ENCODE measurements around the gene REXO2.

DNA sequence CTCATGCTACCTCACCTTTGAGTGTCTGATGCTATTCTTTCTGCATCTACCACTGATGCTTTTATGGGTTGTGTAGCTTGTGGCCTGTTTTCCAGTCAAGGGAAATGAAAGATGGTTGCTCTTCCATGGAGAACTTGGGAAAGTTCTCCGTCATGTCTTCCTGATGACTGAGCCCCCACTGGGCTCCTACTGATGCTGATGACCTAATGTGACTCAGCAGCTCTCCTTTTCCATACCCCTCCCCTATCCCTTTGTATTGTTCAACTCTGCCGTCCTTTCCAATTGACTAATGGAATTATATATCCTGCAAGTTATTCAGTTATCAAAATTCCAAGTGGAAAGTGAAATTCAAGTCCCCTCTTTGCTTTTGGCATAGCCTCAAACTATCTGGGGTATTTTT lies 44.7 kb downstream of the REXO2 start:
- no peak for TF ChIP-seq POLR2AphosphoS5 (IDR thresholded peaks at IDR 0.05)
- TF ChIP-seq, protein P1, sequence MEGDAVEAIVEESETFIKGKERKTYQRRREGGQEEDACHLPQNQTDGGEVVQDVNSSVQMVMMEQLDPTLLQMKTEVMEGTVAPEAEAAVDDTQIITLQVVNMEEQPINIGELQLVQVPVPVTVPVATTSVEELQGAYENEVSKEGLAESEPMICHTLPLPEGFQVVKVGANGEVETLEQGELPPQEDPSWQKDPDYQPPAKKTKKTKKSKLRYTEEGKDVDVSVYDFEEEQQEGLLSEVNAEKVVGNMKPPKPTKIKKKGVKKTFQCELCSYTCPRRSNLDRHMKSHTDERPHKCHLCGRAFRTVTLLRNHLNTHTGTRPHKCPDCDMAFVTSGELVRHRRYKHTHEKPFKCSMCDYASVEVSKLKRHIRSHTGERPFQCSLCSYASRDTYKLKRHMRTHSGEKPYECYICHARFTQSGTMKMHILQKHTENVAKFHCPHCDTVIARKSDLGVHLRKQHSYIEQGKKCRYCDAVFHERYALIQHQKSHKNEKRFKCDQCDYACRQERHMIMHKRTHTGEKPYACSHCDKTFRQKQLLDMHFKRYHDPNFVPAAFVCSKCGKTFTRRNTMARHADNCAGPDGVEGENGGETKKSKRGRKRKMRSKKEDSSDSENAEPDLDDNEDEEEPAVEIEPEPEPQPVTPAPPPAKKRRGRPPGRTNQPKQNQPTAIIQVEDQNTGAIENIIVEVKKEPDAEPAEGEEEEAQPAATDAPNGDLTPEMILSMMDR (IDR thresholded peaks at IDR 0.05): no peak
- no peak for TF ChIP-seq POLR2A (IDR thresholded peaks at IDR 0.05)
- TF ChIP-seq EP300 (IDR thresholded peaks at IDR 0.05): no peak

Measured in gastroesophageal sphincter (tissue), 3 donors.